IMR-90 (cell line): Measurements from ENCODE around the gene TAF9B. TPM values are rescaled to one million over a fixed set of nuclear protein-coding genes. Genes with fewer than 3 reads are reported as not detected.

Experiments
- ATAC-seq: fragments of 200-7000 bp; cut with Tn5 transposase; 2 replicates; pipeline ENCODE4 v1.9.1; 2020; ENCODE audit warnings: low read depth, mild to moderate bottlenecking, moderate library complexity
- BruUV-seq: library from RNA; stranded (reverse); fragments of 400-500 nt; replicated peaks from 2 replicates; lab custom pipeline; 2021; lab: Mats Ljungman, UMichigan
- CTCF ChIA-PET: fragments of 300-600 bp; formaldehyde crosslinking; extraction: SDS; loops from one replicate; lab custom pipeline; 2021; ENCODE audit warnings: antibody characterized with exemption; lab: Yijun Ruan, JAX
- POLR2A ChIA-PET: fragments of 300-600 bp; sonication (Branson Sonifier 250); formaldehyde crosslinking; loops from one replicate; lab custom pipeline; 2022; ENCODE audit warnings: antibody characterized with exemption; ENCODE audit not compliant: unreplicated experiment; lab: Charles Lee
- DNase-seq: peaks from one replicate; pipeline ENCODE4 v3.0.0; 2013
- H2AFZ ChIP-seq: replicated peaks from 2 replicates; pipeline ENCODE3; 2013; ENCODE audit warnings: low read length, mild to moderate bottlenecking; ENCODE audit not compliant: poor library complexity
- H2AK5ac ChIP-seq: 2 replicates; pipeline ENCODE4 v1.6.1; 2013; ENCODE audit warnings: low read depth, low read length, inconsistent platforms
- H2AK9ac ChIP-seq: replicated peaks from 2 replicates; pipeline ENCODE3; 2013; ENCODE audit warnings: mild to moderate bottlenecking, low read depth, low read length, moderate library complexity; ENCODE audit not compliant: poor library complexity
- H2BK120ac ChIP-seq: 2 replicates; pipeline ENCODE4 v1.6.1; 2013; ENCODE audit warnings: low read depth, low read length, inconsistent platforms
- H2BK15ac ChIP-seq: 3 replicates; pipeline ENCODE4 v1.6.1; 2013; ENCODE audit warnings: low read depth, low read length, inconsistent platforms
- H2BK20ac ChIP-seq: 2 replicates; pipeline ENCODE4 v1.6.1; 2013; ENCODE audit warnings: low read depth, mild to moderate bottlenecking, inconsistent platforms, low read length, moderate library complexity
- H2BK5ac ChIP-seq: 2 replicates; pipeline ENCODE4 v1.6.1; 2013; ENCODE audit warnings: mild to moderate bottlenecking, low read depth, low read length, inconsistent platforms; ENCODE audit not compliant: poor library complexity, severe bottlenecking
- H3K14ac ChIP-seq: replicated peaks from 2 replicates; pipeline ENCODE4 v1.6.1; 2013; ENCODE audit warnings: low read depth, low read length, inconsistent platforms
- H3K18ac ChIP-seq: 2 replicates; pipeline ENCODE4 v1.6.1; 2013; ENCODE audit warnings: low read depth, low read length, control low read depth
- H3K23ac ChIP-seq: 2 replicates; pipeline ENCODE4 v1.6.1; 2013; ENCODE audit warnings: low read depth, low read length, inconsistent platforms
- H3K27ac ChIP-seq: 2 replicates; pipeline ENCODE4 v1.5.1; 2013; ENCODE audit warnings: mild to moderate bottlenecking, control low read depth, low read length; ENCODE audit not compliant: insufficient read depth
- H3K27me3 ChIP-seq: 2 replicates; pipeline ENCODE4 v1.6.1; 2013; ENCODE audit warnings: low read length; ENCODE audit not compliant: control insufficient read depth, insufficient read depth
- H3K36me3 ChIP-seq: 2 replicates; pipeline ENCODE4 v1.6.1; 2013; ENCODE audit warnings: low read length, mixed read lengths; ENCODE audit not compliant: control insufficient read depth, insufficient read depth
- H3K4ac ChIP-seq: 2 replicates; pipeline ENCODE4 v1.6.1; 2013; ENCODE audit warnings: low read depth, low read length, inconsistent platforms
- H3K4me1 ChIP-seq: 2 replicates; pipeline ENCODE4 v1.6.1; 2013; ENCODE audit warnings: low read length, mixed read lengths; ENCODE audit not compliant: control insufficient read depth, insufficient read depth
- H3K4me2 ChIP-seq: 2 replicates; pipeline ENCODE4 v1.6.1; 2013; ENCODE audit warnings: low read depth, mild to moderate bottlenecking, control low read depth, low read length, moderate library complexity
- H3K4me3 ChIP-seq: 2 replicates; pipeline ENCODE4 v1.5.1; 2013; ENCODE audit warnings: low read depth, mild to moderate bottlenecking, control low read depth, low read length, moderate library complexity; ENCODE audit not compliant: insufficient read depth
- H3K56ac ChIP-seq: 2 replicates; pipeline ENCODE4 v1.6.1; 2013; ENCODE audit warnings: low read length, inconsistent platforms; ENCODE audit not compliant: insufficient read depth; ENCODE audit errors: extremely low read depth
- H3K79me1 ChIP-seq, 2 experiments: 2 replicates each; pipeline ENCODE4 v1.6.1; 2013; ENCODE audit warnings: low read length in 2 of 2, inconsistent platforms in 1 of 2, low read depth in 1 of 2
- H3K9ac ChIP-seq: 2 replicates; pipeline ENCODE4 v1.6.1; 2013; ENCODE audit warnings: low read depth, low read length, control low read depth
- H3K9me1 ChIP-seq: 2 replicates; pipeline ENCODE4 v1.6.1; 2013; ENCODE audit warnings: low read length, inconsistent platforms; ENCODE audit not compliant: insufficient read depth
- H3K9me3 ChIP-seq: 2 replicates; pipeline ENCODE4 v1.6.1; 2013; ENCODE audit warnings: low read length; ENCODE audit not compliant: control insufficient read depth, insufficient read depth
- H4K20me1 ChIP-seq: 2 replicates; pipeline ENCODE4 v1.6.1; 2013; ENCODE audit warnings: low read length, inconsistent platforms; ENCODE audit not compliant: insufficient read depth
- H4K5ac ChIP-seq: 2 replicates; pipeline ENCODE4 v1.6.1; 2013; ENCODE audit warnings: mild to moderate bottlenecking, low read depth, low read length, control low read depth
- H4K8ac ChIP-seq, 2 experiments: 2 replicates each; pipeline ENCODE4 v1.6.1; 2013; ENCODE audit warnings: low read depth in 2 of 2, low read length in 2 of 2, control low read depth in 1 of 2, inconsistent platforms in 1 of 2
- H4K91ac ChIP-seq: 2 replicates; pipeline ENCODE4 v1.6.1; 2013; ENCODE audit warnings: low read depth, low read length, inconsistent platforms; ENCODE audit not compliant: insufficient read depth
- CHD1 ChIP-seq: IDR thresholded peaks from 2 replicates; pipeline ENCODE4 v1.6.1; 2012; ENCODE audit warnings: low read depth, low read length, improper control_type of control experiment
- FOS ChIP-seq: fragments of 150-350 bp; IDR thresholded peaks from 2 replicates; pipeline ENCODE4 v1.6.1; 2016; ENCODE audit warnings: low read depth, low read length
- MAZ ChIP-seq: IDR thresholded peaks from 2 replicates; pipeline ENCODE4 v1.6.1; 2012; ENCODE audit warnings: low read depth, mild to moderate bottlenecking, low read length, improper control_type of control experiment, moderate library complexity, borderline replicate concordance
- NFE2L2 ChIP-seq: fragments of 150-350 bp; IDR thresholded peaks from 2 replicates; pipeline ENCODE4 v1.6.1; 2016; ENCODE audit warnings: low read depth, mild to moderate bottlenecking, low read length
- POLR2A ChIP-seq: IDR thresholded peaks from 2 replicates; pipeline ENCODE4 v1.6.1; 2012; ENCODE audit warnings: mild to moderate bottlenecking, low read depth, low read length
- RAD21 ChIP-seq: IDR thresholded peaks from 2 replicates; pipeline ENCODE4 v1.6.1; 2012; ENCODE audit warnings: low read length, improper control_type of control experiment
- WGBS, 2 experiments: methylation state at CpG; one replicate each; pipeline versions ENCODE4 v1.1.5 to v1.1.7; 2013; ENCODE audit warnings: missing lambda C conversion rate in 2 of 2; ENCODE audit not compliant: insufficient read length in 1 of 2; ENCODE audit errors: extremely low coverage in 2 of 2; 5-methylcytosine and 5-hydroxymethylcytosine counted together
- dilution Hi-C: fragments of 300-500 bp; cut with HindIII; formaldehyde crosslinking; loops from one replicate; pipeline ENCODE4 v1.14.3; 2018; ENCODE audit warnings: low sequenced_read_pairs; ENCODE audit not compliant: unreplicated experiment
- in situ Hi-C: fragments of 300-500 bp; cut with MboI; formaldehyde crosslinking; loops from 3 replicates; pipeline ENCODE4 v1.14.3; 2019; ENCODE audit warnings: low sequenced_read_pairs, inconsistent platforms, mixed read lengths
- intact Hi-C: fragments of 100-400 bp; cut with micrococcal nuclease; formaldehyde crosslinking; loops from 2 replicates; pipeline ENCODE4 v1.10.0; 2022
- polyA plus RNA-seq, 3 experiments: library from polyadenylated mRNA; depleted of rRNA; stranded (reverse); fragments of >200 nt; gene quantifications; 2 replicates each; pipeline ENCODE4 v1.2.3, GENCODE V29; 2012; ENCODE audit warnings: low replicate concordance in 1 of 3
- total RNA-seq: library from RNA; depleted of rRNA; stranded (reverse); fragments of >200 nt; gene quantifications from 2 replicates; pipeline ENCODE4 v1.2.3, GENCODE V29; 2012

The TAF9B gene
- total and polyA plus RNA-seq, 2 of the 4 experiments (the other 2 are of a cell fraction): 12.4 to 21.5 TPM

DNA sequence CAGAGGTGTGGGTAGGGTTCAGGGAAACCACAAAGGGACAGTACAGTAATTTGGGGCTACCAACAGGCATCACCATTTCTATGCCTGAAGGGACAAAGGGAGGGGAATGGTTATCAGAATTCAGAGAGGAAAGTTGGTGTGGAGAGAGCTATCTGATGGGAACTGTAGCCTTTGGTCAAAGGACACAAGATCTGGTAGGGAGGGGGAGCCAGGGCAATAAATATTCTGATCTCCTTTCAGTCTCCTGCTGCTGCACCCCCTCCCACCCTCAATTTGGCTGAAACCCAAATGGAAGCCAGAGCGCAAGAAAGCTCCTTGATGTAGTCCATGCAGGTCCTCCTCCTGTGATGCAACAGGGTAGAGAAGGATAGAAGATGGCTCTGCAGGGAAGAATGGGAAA, 20.8 kb downstream of the TAF9B start:
- peaks cover 50% of the 10 kb centered on the region for H3K36me3 ChIP-seq
- no peaks in the 10 kb centered on the region for H3K9me3 ChIP-seq
- no peak overlapping the region for H3K23ac ChIP-seq
- no peak overlapping the region for H3K4me2 ChIP-seq
- H2BK120ac ChIP-seq: no peak overlapping the region
- dilution Hi-C loops (no loop called here), in situ Hi-C loops (no loop called here), intact Hi-C loops (no loop called here)
- no peak overlapping the region for H2AFZ ChIP-seq
- ChIA-PET POLR2A (interaction anchor here (0.6 kb wide), 1 partner anchor 10 kb away, joined by 3 read pairs; no protein-coding TSS in a partner anchor), CTCF (no interaction called here)
- ATAC-seq (no peak), DNase-seq (no peak)
- no peaks in the 10 kb centered on the region for H3K9me1 ChIP-seq
- H3K18ac ChIP-seq: no peak overlapping the region
- H3K79me1 ChIP-seq: peaks cover 0 to 3% of the 10 kb centered on the region in 2 experiments; a peak in 3 of 4 replicates
- H2AK9ac ChIP-seq: no peak overlapping the region
- H2AK5ac ChIP-seq: no peak overlapping the region
- H2BK15ac ChIP-seq: no peak overlapping the region
- no peak overlapping the region for H3K4ac ChIP-seq
- BruUV-seq: no TSS peak
- no peak overlapping the region for H3K14ac ChIP-seq
- no peaks in the 10 kb centered on the region for H3K27me3 ChIP-seq
- no peak overlapping the region for H2BK5ac ChIP-seq
- H4K20me1 ChIP-seq: peaks cover 81% of the 10 kb centered on the region
- H4K8ac ChIP-seq: no peak overlapping the region
- H2BK20ac ChIP-seq: no peak overlapping the region
- no peak overlapping the region for H3K56ac ChIP-seq
- no peak overlapping the region for H3K4me3 ChIP-seq
- H3K9ac ChIP-seq: no peak overlapping the region
- no peak overlapping the region for H3K27ac ChIP-seq
- no peaks in the 10 kb centered on the region for H3K4me1 ChIP-seq
- WGBS, 2 experiments: no CpG with 5 or more reads among the region's 1 CpG
- no peak overlapping the region for H4K91ac ChIP-seq
- H4K5ac ChIP-seq: no peak overlapping the region
- TF ChIP-seq CHD1: no peak
- TF ChIP-seq NFE2L2: no peak
- no peak for TF ChIP-seq FOS
- no peak for TF ChIP-seq MAZ
- no peak for TF ChIP-seq RAD21
- no peak for TF ChIP-seq POLR2A
